Measurements from ENCODE around the gene SLC7A4.
"Not testable (repeated sequence)": the region's sequence is repeated elsewhere in the genome, so short reads cannot be mapped to it uniquely, and the experiment has no call there.

SLC7A4 gene, protein sequence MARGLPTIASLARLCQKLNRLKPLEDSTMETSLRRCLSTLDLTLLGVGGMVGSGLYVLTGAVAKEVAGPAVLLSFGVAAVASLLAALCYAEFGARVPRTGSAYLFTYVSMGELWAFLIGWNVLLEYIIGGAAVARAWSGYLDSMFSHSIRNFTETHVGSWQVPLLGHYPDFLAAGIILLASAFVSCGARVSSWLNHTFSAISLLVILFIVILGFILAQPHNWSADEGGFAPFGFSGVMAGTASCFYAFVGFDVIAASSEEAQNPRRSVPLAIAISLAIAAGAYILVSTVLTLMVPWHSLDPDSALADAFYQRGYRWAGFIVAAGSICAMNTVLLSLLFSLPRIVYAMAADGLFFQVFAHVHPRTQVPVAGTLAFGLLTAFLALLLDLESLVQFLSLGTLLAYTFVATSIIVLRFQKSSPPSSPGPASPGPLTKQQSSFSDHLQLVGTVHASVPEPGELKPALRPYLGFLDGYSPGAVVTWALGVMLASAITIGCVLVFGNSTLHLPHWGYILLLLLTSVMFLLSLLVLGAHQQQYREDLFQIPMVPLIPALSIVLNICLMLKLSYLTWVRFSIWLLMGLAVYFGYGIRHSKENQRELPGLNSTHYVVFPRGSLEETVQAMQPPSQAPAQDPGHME

GRCh38 chr22:21032037-21032867, at the start of gene SLC7A4:
Gene SLC7A4 (minus strand): TSS chr22:21032561. CDS start chr22:21031812, 749 bp downstream.
- in situ Hi-C loops (cut with MboI; ENCODE audit: low sequenced_read_pairs), result loop anchor here (10.0 kb wide), 1 partner anchor 63 kb away; no protein-coding TSS in a partner anchor

GRCh38 chr22:21080435-21081137, 48.2 kb upstream of the SLC7A4 start:
- in situ Hi-C loops (cut with MboI; ENCODE audit: low sequenced_read_pairs), result loop anchor here (25.0 kb wide), 1 partner anchor 582 kb away; the partner anchor contains the start of gene PPIL2

DNA sequence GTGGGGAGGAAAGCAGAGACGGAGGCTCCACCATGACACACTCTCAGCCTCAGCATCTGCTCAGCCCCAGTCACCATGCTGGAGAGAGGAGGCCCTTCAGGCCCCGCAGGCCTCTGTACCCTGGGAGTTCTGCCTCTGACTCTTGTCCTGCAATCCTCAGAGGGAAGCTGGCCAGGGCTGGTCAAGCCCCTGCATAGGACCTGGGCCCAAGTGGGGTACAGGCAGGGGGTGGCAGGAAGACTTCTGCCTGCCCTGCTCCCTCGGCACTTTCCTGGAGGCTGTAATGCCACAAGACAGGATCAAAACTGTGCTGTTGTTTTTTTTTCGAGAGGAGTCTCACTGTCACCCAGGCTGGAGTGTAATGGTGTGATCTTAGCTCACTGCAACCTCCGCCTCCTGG, 47.1 kb upstream of the SLC7A4 start:
- in situ Hi-C loops (cut with MboI; ENCODE audit: low sequenced_read_pairs), result loop anchor here (25.0 kb wide), 1 partner anchor 583 kb away; the partner anchor contains the start of gene PPIL2

- in situ Hi-C loops (cut with MboI; ENCODE audit: low sequenced_read_pairs), result loop anchor here (25.0 kb wide), 1 partner anchor 583 kb away; the partner anchor contains the start of gene PPIL2
Measured at GRCh38 chr22:21078916-21079315, 46.6 kb upstream of the SLC7A4 start.

DNA sequence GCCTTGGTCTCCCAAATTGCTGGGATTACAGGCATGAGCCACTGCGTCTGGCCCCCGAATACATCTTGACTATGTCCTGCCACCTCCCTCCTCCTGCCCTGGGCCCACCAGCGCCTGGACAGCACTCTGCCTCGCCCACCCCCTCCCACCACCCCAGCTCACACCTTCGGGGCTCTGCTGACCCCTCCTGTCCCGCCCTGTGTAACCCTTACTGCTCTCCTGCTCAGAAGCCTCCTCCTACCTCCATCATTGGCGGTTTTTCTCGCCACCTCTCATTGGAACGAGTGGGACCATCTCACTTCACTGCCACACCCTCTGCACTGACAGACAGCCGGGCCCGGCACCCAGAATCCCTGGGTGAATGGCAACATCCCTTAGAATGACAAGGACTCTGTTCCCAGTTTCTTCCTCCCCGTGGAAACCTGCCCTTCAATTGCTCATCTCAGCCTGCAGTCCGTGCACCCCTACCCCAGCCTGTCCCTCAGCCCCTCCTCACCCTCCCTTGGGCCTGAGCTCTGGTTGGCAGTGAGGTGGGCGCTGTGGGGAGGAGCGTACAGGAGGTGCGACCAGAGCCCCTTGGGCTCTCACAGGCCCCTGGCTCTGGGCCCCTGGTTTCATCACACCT, 45.6 kb upstream of the SLC7A4 start:
- in situ Hi-C loops (cut with MboI; ENCODE audit: low sequenced_read_pairs), result loop anchor here (25.0 kb wide), 1 partner anchor 584 kb away; the partner anchor contains the start of gene PPIL2

DNA sequence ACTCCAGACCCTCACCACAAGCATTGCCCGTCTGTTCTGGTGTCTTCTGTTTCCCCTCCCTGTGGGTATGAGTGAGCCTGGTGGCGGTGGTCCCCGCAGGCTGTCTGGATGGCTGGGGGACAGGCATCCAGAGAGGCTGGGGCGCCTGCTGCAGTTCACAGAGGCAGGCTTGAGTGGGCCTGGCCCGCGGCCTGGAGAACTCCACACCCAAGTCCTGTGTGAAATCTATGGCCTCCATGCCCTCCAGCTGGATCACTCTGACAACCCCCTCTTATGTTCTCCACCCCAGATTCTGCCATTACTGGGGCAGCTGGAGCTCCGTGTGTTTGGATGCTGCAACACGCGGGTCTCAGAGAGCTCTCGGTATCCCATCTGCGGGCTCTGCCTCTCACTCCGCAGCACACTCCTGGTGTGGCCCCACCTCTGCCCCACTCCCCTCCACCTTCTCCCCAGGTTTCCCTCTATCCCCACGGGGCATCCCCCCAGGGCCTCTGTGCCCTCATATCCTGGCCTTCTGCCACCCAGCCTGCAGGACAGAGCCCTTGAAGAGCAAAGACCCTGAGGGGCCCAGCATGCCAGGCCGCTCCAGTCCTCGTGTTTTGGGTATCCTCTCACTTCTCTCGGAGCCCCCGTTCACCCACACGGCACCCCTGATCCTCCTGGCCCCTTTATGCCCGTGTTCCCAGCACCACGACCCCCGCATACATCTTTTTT, 44.7 kb upstream of the SLC7A4 start:
- in situ Hi-C loops (cut with MboI; ENCODE audit: low sequenced_read_pairs), result loop anchor here (25.0 kb wide), 1 partner anchor 585 kb away; the partner anchor contains the start of gene PPIL2

GRCh38 chr22:21075516-21076138, 43.3 kb upstream of the SLC7A4 start:
- in situ Hi-C loops (cut with MboI; ENCODE audit: low sequenced_read_pairs), result loop anchor here (25.0 kb wide), 1 partner anchor 587 kb away; the partner anchor contains the start of gene PPIL2

DNA sequence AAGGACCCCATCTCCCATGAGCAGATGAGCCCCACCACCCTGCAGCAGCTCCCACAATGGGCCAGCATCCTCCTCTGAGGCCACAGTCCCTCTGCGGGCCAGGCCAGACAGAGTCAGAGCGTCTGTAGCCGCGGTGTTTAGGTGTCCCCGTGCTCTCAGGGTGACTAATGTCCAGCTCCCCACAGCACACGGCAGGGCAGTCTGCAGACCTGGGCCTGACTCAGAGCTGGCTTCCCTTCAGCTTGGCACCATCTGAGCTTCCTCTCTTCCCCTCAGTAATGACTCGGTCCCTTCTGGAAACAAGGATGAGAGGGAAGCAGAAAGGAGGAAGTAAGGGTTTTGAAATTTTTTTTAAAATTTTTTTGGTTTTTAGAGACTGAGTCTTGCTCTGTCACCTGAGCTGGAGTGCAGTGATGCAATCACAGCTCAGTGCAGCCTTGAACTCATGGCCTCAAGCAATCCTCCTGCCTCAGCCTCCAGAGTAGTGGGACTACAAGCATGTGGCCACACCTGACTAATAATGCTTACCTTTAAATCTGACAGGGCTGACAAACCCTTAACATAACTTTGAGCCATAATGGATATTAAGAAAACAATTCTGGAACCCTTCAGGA, 41.8 kb upstream of the SLC7A4 start:
- in situ Hi-C loops (cut with MboI; ENCODE audit: low sequenced_read_pairs), result no loop called here

GRCh38 chr22:21073482-21073881, 41.1 kb upstream of the SLC7A4 start:
- in situ Hi-C loops (cut with MboI; ENCODE audit: low sequenced_read_pairs), result no loop called here

DNA sequence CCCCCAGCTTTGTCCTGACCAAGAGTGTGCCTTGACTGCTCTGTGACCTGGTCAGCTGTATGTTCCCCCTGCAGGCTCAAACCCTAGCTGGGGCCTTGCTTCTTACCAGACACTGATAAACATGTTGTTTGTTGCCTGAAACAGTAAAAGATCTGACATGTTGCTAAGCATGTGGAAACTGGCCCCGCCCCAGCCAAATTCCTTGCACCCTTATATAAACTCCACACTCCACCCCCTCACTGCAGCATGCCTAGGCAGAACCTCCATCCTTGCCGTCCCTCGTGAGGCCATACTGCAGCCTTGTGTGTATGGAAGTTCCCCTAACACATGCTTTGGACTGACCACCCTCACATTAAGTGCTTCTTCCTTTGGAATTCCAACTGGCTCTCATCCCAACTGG, 40.7 kb upstream of the SLC7A4 start:
- in situ Hi-C loops (cut with MboI; ENCODE audit: low sequenced_read_pairs), result no loop called here

DNA sequence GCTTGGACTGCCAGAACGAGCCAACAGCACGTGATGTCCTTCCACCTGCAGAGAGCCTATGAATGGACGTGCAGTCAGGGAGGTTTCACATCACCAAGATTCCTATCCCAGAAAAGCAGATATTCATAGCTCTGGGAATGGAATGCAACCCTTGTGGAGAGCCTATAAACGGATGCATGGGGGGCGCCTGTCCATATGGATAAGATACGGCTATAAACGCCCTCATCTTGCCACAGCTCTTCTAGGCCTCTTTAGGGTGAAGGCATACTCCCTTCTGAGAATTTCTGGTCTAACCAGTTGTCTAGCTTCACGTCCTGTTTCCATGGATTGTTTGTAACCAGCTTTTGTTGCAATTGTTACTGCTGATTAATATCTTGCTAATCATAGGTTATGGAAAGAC, 39.4 kb upstream of the SLC7A4 start:
- in situ Hi-C loops (cut with MboI; ENCODE audit: low sequenced_read_pairs), result not testable (repeated sequence)

DNA sequence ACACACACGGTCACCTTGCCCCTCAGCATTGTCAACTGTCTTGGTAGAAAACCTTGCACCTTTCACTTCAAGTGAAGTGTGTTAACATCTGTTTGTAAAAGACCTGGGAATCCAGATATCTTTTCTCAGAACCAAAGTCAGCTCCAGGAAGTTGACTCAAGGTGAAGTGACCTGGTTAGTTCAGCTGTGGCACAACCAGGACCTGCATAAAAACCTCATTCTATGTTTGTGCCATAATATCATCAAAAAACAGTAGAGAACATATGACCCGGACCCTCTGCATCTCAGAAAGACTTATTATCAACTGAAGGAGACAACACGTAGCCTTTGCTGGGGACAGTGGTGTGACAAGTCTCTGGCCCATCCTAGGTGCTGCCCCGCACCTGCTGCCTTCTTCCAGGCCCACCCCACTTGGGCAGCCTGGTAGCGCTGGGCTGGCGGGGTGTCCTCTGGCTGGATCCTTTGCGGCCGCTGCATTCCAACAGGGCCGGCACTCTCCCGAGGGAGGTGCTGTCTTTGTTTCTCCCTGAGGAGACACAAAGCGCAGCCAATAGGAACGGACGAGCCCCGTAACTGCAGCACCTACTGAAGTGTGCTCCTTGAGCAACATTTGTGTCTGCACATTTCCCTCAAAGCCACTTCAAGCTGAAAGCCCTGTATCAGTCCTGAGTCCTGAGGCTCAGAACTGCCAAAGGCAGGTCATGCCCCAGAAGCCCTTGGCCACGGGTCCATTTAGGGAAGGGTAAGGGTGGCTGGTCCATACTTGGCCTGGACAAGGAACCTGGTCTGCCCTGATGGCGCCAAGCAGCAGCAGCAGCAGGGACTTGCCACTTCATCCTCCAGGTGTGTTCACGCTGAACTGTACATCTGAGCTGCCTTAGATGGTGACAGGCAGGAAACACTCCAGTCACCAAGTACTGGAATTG, 38.6 kb upstream of the SLC7A4 start:
- in situ Hi-C loops (cut with MboI; ENCODE audit: low sequenced_read_pairs), result no loop called here

DNA sequence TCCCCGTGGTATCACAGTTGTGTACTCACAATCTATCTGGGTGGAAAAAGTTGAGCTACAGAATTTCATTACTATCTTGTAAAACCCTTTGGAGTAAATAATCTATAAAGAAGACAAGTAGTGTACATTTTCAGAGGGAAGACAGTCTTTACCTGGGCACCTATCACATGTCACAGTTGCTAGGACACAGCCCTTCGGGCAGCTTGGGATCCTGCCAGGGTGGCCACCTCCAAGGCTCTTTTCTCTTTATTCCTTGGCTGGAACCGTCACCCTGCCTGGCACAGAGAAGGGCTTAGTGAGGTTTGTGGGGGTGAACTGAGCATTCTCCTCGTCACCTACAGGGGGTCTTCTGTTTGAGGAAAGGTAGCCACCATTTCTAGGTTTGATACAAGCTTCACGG, 37.0 kb upstream of the SLC7A4 start:
- in situ Hi-C loops (cut with MboI; ENCODE audit: low sequenced_read_pairs), result no loop called here

DNA sequence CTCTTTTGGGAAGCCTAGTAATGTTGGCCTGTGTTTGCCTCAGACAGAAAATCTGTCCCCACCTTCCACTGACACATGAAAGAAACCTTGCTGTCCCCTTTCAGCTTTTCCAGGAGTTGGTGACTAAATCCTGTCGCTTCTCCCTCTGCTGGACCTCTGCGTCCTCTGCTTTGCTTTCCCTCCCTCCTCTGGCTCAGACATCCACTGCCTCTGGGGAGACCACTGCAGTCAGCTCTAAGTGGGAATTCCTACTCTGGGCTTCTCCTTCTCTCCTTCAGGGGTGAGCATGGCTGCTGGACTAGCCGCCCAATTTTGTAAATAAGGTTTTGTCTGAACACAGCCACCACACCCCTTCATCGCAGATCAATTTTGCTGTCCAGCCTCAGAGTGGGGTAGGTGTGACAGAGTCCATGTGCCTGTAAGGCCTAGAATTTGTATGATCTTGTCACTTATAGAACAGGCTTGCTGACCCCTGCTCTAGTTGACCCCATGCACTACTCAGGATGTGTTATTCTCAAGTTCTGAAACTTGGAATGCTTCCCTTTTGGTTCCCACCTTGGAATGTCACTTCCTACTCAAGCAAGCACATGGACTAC, 36.4 kb upstream of the SLC7A4 start:
- in situ Hi-C loops (cut with MboI; ENCODE audit: low sequenced_read_pairs), result no loop called here

DNA sequence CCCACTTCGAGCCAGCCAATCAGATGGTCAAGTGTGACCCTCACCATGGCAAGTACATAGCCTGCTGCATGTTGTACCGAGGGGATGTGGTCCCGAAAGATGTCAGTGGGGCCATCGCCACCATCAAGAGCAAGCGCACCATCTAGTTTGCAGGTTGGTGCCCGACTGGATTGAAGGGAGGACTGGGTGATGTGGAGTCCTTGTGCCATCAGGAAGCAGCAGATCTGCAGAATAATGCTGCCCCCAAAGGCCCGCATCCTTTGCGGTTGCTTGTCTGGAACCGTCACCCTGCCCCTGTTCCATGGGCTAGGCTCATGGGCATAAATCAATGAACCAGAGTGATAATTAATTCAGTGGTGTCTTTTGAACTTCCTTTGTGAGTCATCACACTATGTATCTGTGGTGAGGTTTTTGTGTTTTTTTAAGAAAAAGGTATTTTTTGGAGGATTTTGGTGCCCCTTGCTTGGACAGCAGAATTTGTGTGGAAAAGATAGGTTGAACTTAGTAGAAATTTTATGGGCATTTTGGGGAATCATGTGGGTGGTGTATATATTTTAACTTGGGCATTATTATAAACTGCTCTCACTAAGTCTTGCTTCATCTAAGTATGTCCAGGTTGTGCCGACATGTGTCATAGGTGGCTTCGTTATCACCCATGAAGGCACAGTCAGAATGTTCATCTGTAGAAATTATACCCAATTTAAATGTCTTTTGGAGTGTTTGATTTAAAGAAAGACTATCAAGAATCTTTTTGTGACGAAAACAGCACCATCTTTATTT, 35.7 kb upstream of the SLC7A4 start:
- in situ Hi-C loops (cut with MboI; ENCODE audit: low sequenced_read_pairs), result no loop called here
